HG03103 (cell line): ENCODE results near the gene SLC7A11.

ENCODE experiments used
- ATAC-seq: cut with Tn5 transposase; IDR thresholded peaks from one replicate; pipeline ENCODE4 v1.9.1; 2021; ENCODE audit warnings: low read depth; ENCODE audit not compliant: unreplicated experiment

The SLC7A11 gene

GRCh38 chr4:138174981-138175794, 67.0 kb downstream of the SLC7A11 start:
- no peak for ATAC-seq

DNA sequence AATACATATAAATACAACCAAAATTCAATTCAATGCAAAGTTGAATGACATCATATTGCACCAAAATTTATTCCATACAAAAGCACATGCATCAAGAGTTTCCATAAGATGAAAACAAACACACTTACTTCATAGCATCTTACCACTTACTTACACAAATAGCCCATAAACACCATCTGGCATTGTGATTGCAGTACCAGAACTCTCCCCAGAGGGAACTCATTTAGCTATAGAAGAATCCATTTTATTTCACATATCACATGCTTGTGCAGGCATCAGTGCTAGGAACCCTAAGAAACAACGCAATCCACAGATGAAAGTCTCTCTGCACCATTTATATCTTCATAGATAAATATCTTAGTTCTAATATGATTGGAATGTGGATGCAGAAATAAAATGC, 77.9 kb downstream of the SLC7A11 start:
- no peak for ATAC-seq

- no peak for ATAC-seq
Observed at GRCh38 chr4:138163171-138163570, 79.0 kb downstream of the SLC7A11 start.

- no peak for ATAC-seq
Observed at GRCh38 chr4:138162259-138162658, 79.9 kb downstream of the SLC7A11 start.

- no peak for ATAC-seq
Observed at GRCh38 chr4:138161351-138161750, 80.8 kb downstream of the SLC7A11 start.

- no peak for ATAC-seq
Observed at GRCh38 chr4:138158746-138159297, 83.3 kb downstream of the SLC7A11 start.

GRCh38 chr4:138140879-138141278, 101.3 kb downstream of the SLC7A11 start:
- no peak for ATAC-seq

DNA sequence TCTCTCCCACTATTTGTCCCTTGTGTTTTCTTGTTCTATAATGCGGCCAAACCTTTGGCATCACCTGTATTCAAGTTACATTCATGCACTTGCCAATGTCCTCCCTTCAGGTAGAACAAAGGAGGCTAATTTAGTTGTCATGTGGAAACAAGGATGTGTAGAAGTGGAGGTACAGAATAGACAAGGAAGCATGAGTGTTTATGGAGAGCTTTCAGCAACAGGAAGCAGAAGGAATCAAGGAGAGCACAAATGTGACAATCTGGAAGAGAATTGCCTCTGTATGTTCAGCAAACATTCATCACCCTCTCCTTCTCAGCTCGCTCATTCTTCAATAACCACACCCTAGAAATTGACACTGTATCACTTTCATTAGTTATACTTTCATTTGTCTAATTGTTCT, 103.4 kb downstream of the SLC7A11 start:
- ATAC-seq = no peak

- ATAC-seq = no peak
Observed at GRCh38 chr4:138135610-138136009, 106.5 kb downstream of the SLC7A11 start.

DNA sequence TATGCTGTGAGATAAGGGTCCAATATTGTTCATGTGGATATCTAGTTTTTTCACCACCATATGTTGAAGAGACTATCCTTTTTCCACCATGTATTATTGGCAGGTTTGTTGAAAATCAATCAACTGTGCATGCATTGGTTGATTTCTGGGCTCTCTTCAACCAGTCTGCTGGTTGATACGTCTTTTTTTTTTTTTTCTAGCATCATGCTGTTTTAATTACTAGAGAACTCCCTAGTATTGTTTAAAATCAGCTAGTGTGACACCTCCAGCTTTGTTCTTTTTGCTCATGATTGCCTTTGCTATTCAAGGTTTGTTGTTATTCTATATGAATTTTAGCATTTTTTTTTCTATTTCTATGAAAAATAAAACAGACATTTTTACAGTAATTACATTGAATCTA, 123.9 kb downstream of the SLC7A11 start:
- ATAC-seq = no peak

- ATAC-seq = no peak
Observed at GRCh38 chr4:138115053-138115452, 127.1 kb downstream of the SLC7A11 start.

DNA sequence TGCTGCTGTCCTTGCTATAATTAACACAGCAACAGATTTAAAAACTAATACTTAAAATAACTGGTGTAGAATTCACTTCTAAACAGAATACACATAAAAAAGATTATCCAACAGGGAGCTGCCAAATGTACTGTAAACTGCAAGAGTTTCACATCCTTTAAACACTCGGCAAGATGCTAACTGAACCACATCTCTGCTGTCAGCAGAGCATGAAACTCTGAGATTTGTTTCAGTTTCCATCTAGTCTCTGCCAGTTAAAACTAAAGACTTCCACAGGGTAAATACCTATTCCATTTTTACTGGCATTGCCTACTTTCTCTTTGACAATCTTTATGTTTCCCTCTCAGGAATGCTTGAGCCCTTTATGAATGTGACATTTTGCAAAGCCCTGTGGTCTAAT, 127.7 kb downstream of the SLC7A11 start:
- peak; percentile 98 for ATAC-seq
